NB4 (cell line): ENCODE results near the gene NBEAL2.

Experiments used
- DNase-seq: peaks from one replicate; pipeline ENCODE4 v3.0.0; 2010; ENCODE audit warnings: low read depth
- H3K4me3 ChIP-seq: one replicate; pipeline ENCODE4 v1.5.1; 2011; ENCODE audit warnings: mild to moderate bottlenecking, low read depth, low read length, moderate library complexity
- CTCF ChIP-seq: IDR thresholded peaks from one replicate; pipeline ENCODE4 v1.5.1; 2012; ENCODE audit warnings: low read depth, low read length
- MAX ChIP-seq: IDR thresholded peaks from 2 replicates; pipeline ENCODE4 v1.6.1; 2011; ENCODE audit warnings: low read depth, low read length
- MYC ChIP-seq: IDR thresholded peaks from 2 replicates; pipeline ENCODE4 v1.6.1; 2011; ENCODE audit warnings: low read depth, low read length
- POLR2A ChIP-seq: IDR thresholded peaks from 2 replicates; pipeline ENCODE4 v1.6.1; 2011; ENCODE audit warnings: mild to moderate bottlenecking; ENCODE audit not compliant: insufficient read length; ENCODE audit errors: extremely low read depth

NBEAL2 gene

GRCh38 chr3:46992231-46992630 lies 12.8 kb downstream of the NBEAL2 start:
- TF ChIP-seq POLR2A (no peak), CTCF (no peak), MYC (no peak), MAX (no peak)
- DNase-seq, result no peak
- no peak overlapping the region for H3K4me3 ChIP-seq

- H3K4me3 ChIP-seq, result no peak overlapping the region
- TF ChIP-seq MAX (no peak), MYC (no peak), POLR2A (no peak), CTCF (no peak)
- DNase-seq, result no peak
Measured at GRCh38 chr3:46993292-46993691, 13.8 kb downstream of the NBEAL2 start.

- no peak for TF ChIP-seq MAX
- TF ChIP-seq CTCF, result no peak
- TF ChIP-seq POLR2A, result no peak
- H3K4me3 ChIP-seq, result no peak overlapping the region
- DNase-seq, result no peak
Measured at GRCh38 chr3:46993986-46994385, 14.5 kb downstream of the NBEAL2 start.

GRCh38 chr3:46994801-46995731 lies 15.6 kb downstream of the NBEAL2 start:
- no peak overlapping the region for H3K4me3 ChIP-seq
- TF ChIP-seq MYC, result no peak
- no peak for TF ChIP-seq CTCF
- no peak for TF ChIP-seq MAX
- no peak for TF ChIP-seq POLR2A
- no peak for DNase-seq

GRCh38 chr3:46995901-46996562 lies 16.6 kb downstream of the NBEAL2 start:
- H3K4me3 ChIP-seq, result no peak overlapping the region

More at GRCh38 chr3:46995901-46996562, 16.6 kb downstream of the NBEAL2 start:
- no peak for DNase-seq
- TF ChIP-seq MAX, result no peak
- no peak for TF ChIP-seq CTCF
- no peak for TF ChIP-seq POLR2A
- no peak for TF ChIP-seq MYC
